Measurements from ENCODE around the gene PPFIA1. TPM values are rescaled to one million over a fixed set of nuclear protein-coding genes. Genes with fewer than 3 reads are reported as not detected.

Gene PPFIA1
- polyA plus RNA-seq, 1 of the 3 experiments (the other 2 are of a cell fraction), result 37.4 TPM

GRCh38 chr11:70323806-70324205 is 53.3 kb downstream of the PPFIA1 start:
- POLR2A ChIA-PET, result no interaction called here
- Histone ChIP-seq H3K79me2 (ENCODE audit: insufficient read depth) (peaks cover 7% of the 10 kb centered on the region; the same call in 1 of the 2 replicates), H3K4me3 (ENCODE audit: low read depth in 2 of 2, low read length in 1 of 2) (no peak overlapping the region), H3K9ac (no peak overlapping the region), H3K4me2 (no peak overlapping the region), H3K36me3 (replicated peaks in 1 of 2; ENCODE audit: control insufficient read depth in 1 of 2, insufficient read depth in 2 of 2, low read length in 1 of 2) (peaks cover 33 to 34% of the 10 kb centered on the region in 2 experiments), H3K4me1 (ENCODE audit: control insufficient read depth in 1 of 2, insufficient read depth in 2 of 2, low read depth in 1 of 2, low read length in 1 of 2) (peaks cover 0 to 7% of the 10 kb centered on the region in 2 experiments; a peak in 1 of 4 replicates), H3F3A (replicated peaks; ENCODE audit: insufficient read depth) (no peaks in the 10 kb centered on the region), H3K9me2 (no peaks in the 10 kb centered on the region), H4K20me1 (ENCODE audit: insufficient read depth) (no peaks in the 10 kb centered on the region), H2AFZ (ENCODE audit: low read depth) (no peak overlapping the region), H3K27ac (ENCODE audit: low read depth in 2 of 2, low read length in 1 of 2) (peak overlapping the region in 1 of 2 experiments; percentile 25; a peak in 2 of 4 replicates), H3K27me3 (ENCODE audit: insufficient read depth) (no peaks in the 10 kb centered on the region), H3K9me3 (no peaks in the 10 kb centered on the region)
- TF ChIP-seq POLR2AphosphoS5 (IDR thresholded peaks at IDR 0.05; ENCODE audit: low read depth, low read length), result no peak
- 100% methylated on average over 1 of the region's 1 CpG for WGBS (ENCODE audit: low lambda C conversion rate)
- DNase-seq, result no peak
- CTCF ChIA-PET, result no interaction called here

- ChIA-PET POLR2A (no interaction called here), CTCF (interaction anchor here (1.2 kb wide), 1 partner anchor 406 kb away, joined by 3 read pairs; no protein-coding TSS in a partner anchor)
- Histone ChIP-seq H3K4me1 (ENCODE audit: control insufficient read depth in 1 of 2, insufficient read depth in 2 of 2, low read depth in 1 of 2, low read length in 1 of 2) (peaks cover 0 to 7% of the 10 kb centered on the region in 2 experiments; a peak in 1 of 4 replicates), H3K27ac (ENCODE audit: low read depth in 2 of 2, low read length in 1 of 2) (peak overlapping the region in 1 of 2 experiments; percentile 25; a peak in 2 of 4 replicates), H3K4me2 (no peak overlapping the region), H3K9ac (no peak overlapping the region), H3K4me3 (ENCODE audit: low read depth in 2 of 2, low read length in 1 of 2) (no peak overlapping the region), H3F3A (replicated peaks; ENCODE audit: insufficient read depth) (no peaks in the 10 kb centered on the region), H3K27me3 (ENCODE audit: insufficient read depth) (no peaks in the 10 kb centered on the region), H2AFZ (ENCODE audit: low read depth) (no peak overlapping the region), H3K36me3 (replicated peaks in 1 of 2; ENCODE audit: control insufficient read depth in 1 of 2, insufficient read depth in 2 of 2, low read length in 1 of 2) (peaks cover 35 to 37% of the 10 kb centered on the region in 2 experiments), H4K20me1 (ENCODE audit: insufficient read depth) (no peaks in the 10 kb centered on the region), H3K9me3 (no peaks in the 10 kb centered on the region), H3K79me2 (ENCODE audit: insufficient read depth) (peaks cover 7% of the 10 kb centered on the region; the same call in 1 of the 2 replicates), H3K9me2 (no peaks in the 10 kb centered on the region)
- TF ChIP-seq GATA2 (CRISPR knock-in tag; IDR thresholded peaks at IDR 0.05), result no peak
- no peak for TF ChIP-seq MEF2A (IDR thresholded peaks at IDR 0.05; ENCODE audit: borderline replicate concordance, low read depth)
- TF ChIP-seq EZH2phosphoT487 (IDR thresholded peaks at IDR 0.05; ENCODE audit: borderline replicate concordance, low read depth), result no peak
- no peak for TF ChIP-seq POLR2AphosphoS5 (IDR thresholded peaks at IDR 0.05; ENCODE audit: low read depth, low read length)
- no peak for TF ChIP-seq RXRA (IDR thresholded peaks at IDR 0.05; ENCODE audit: borderline replicate concordance, low read depth)
- TF ChIP-seq RCOR1 (IDR thresholded peaks at IDR 0.05; ENCODE audit: low read length), result no peak
- TF ChIP-seq REST (IDR thresholded peaks at IDR 0.05; ENCODE audit: low read depth, low read length), result no peak
- no peak for TF ChIP-seq TEAD4 (IDR thresholded peaks at IDR 0.05; ENCODE audit: borderline replicate concordance, insufficient read depth)
- no peak for TF ChIP-seq GABPA (IDR thresholded peaks at IDR 0.05; ENCODE audit: low read depth)
- no peak for TF ChIP-seq IRF3 (IDR thresholded peaks at IDR 0.05; ENCODE audit: low read depth, low read length)
- no peak for TF ChIP-seq TAF1 (IDR thresholded peaks at IDR 0.05; ENCODE audit: borderline replicate concordance, low read depth, low read length)
- TF ChIP-seq FOXM1 (IDR thresholded peaks at IDR 0.05; ENCODE audit: low read depth), result no peak
- no peak for TF ChIP-seq MXI1 (IDR thresholded peaks at IDR 0.05; ENCODE audit: low read depth, low read length)
- TF ChIP-seq YY1 (IDR thresholded peaks at IDR 0.05; ENCODE audit: low read depth), result no peak
- TF ChIP-seq RAD21 (IDR thresholded peaks at IDR 0.05; ENCODE audit: low read length), result no peak
- TF ChIP-seq EP300 (IDR thresholded peaks at IDR 0.05; ENCODE audit: borderline replicate concordance in 1 of 2, low read depth in 1 of 2, low read length in 1 of 2), result no peak
- no peak for TF ChIP-seq ELF1 (IDR thresholded peaks at IDR 0.05)
- no peak for TF ChIP-seq FOXJ3 (CRISPR knock-in tag; IDR thresholded peaks at IDR 0.05)
- no peak for DNase-seq
- 95% methylated on average over 10 of the region's 10 CpGs for WGBS (ENCODE audit: low lambda C conversion rate)
Measured at GRCh38 chr11:70324376-70325115, 54.1 kb downstream of the PPFIA1 start.
